ENCODE results near the gene RAP1GAP2. TPM values are rescaled to one million over a fixed set of nuclear protein-coding genes. Genes with fewer than 3 reads are reported as not detected.

The RAP1GAP2 gene
- total RNA-seq, 4 donors from 2014 or later: 4.6 to 8.0 (median 5.6) TPM

GRCh38 chr17:2852729-2853282 lies 56.6 kb downstream of the RAP1GAP2 start:
- DNase-seq (ENCODE audit: low spot score): no peak
- no peak for ATAC-seq (ENCODE audit: low FRiP score)
- TF ChIP-seq CTCF (IDR thresholded peaks at IDR 0.05): no peak

- DNase-seq (ENCODE audit: low spot score) (peak; percentile 30), ATAC-seq (ENCODE audit: low FRiP score) (peak; percentile 77)
- TF ChIP-seq CTCF (IDR thresholded peaks at IDR 0.05): no peak
Observed at GRCh38 chr17:2853283-2854142, 57.3 kb downstream of the RAP1GAP2 start.

- ATAC-seq (ENCODE audit: low FRiP score) (no peak), DNase-seq (ENCODE audit: low spot score) (no peak)
- no peak for TF ChIP-seq CTCF (IDR thresholded peaks at IDR 0.05)
Observed at GRCh38 chr17:2854143-2855055, 58.2 kb downstream of the RAP1GAP2 start.

GRCh38 chr17:2855063-2855600 lies 58.9 kb downstream of the RAP1GAP2 start:
- ATAC-seq (ENCODE audit: low FRiP score): no peak
- DNase-seq (ENCODE audit: low spot score): no peak
- no peak for TF ChIP-seq CTCF (IDR thresholded peaks at IDR 0.05)

DNA sequence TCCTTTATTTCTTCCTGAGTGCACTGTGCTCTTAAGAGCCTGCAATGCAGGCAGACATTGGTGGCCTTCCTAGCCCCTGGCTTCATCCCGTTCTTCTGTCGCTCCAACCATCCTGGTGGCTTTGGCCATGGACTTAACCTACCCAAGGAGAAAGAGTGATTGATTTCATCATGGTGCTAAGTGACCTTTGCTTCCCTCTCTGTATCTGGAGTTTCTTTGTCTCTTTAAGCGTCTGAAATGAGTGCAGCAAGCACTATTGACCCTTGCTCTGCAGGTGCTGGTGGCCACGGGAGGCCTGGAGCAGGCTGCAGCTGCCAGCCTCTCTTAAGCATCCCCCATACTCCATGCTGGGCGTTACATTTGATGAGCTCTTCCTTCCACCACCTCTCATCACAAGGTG lies 60.5 kb downstream of the RAP1GAP2 start:
- no peak for ATAC-seq (ENCODE audit: low FRiP score)
- DNase-seq (ENCODE audit: low spot score): no peak
- TF ChIP-seq CTCF (IDR thresholded peaks at IDR 0.05): no peak

DNA sequence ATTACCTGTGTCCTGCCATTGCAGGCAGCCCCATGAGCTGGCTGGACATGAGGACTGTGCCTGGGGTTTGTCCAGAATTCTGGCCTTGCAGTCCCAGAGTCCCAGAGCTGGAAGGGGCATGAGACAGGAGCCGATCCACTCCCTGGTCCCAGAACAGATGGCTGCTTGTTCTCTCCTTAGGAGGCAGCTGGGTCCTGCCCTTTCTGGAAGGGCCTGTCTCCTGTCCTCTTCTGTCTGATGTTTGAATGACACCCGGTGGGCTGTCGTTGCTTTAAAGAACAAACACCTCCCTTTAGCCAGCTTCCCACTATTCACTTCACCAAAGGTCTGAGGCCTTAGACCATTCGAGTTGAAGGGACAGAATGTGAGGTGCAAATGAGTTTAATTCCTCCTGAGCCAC lies 63.8 kb downstream of the RAP1GAP2 start:
- no peak for TF ChIP-seq CTCF (IDR thresholded peaks at IDR 0.05)
- DNase-seq (ENCODE audit: low spot score) (no peak), ATAC-seq (ENCODE audit: low FRiP score) (no peak)

All from omental fat pad (tissue), 4 donors.